Measurements from ENCODE around the gene ZNF892.

The ZNF892 gene

GRCh38 chr2:95207111-95207961, at the start of gene ZNF892:
TSS of gene ZNF892 (plus strand) at chr2:95207521. CDS start at chr2:95207816, 295 bp downstream.
- peak; percentile 80 for DNase-seq (ENCODE audit: low read depth)

- DNase-seq (ENCODE audit: low read depth), result no peak
Observed at GRCh38 chr2:95158441-95158840, 48.9 kb upstream of the ZNF892 start.

GRCh38 chr2:95158891-95159619, 48.3 kb upstream of the ZNF892 start:
- DNase-seq (ENCODE audit: low read depth), result peak; percentile 32

GRCh38 chr2:95159690-95160449, 47.5 kb upstream of the ZNF892 start, which contains the start of gene ZNF514:
TSS of gene ZNF514 (minus strand) at chr2:95159848. CDS start at chr2:95153253, 6,595 bp downstream.
- DNase-seq (ENCODE audit: low read depth), result peak; percentile 75

- DNase-seq (ENCODE audit: low read depth), result no peak
Observed at GRCh38 chr2:95165030-95165370, 42.3 kb upstream of the ZNF892 start.

GRCh38 chr2:95165371-95166064, 41.8 kb upstream of the ZNF892 start, which contains the start of gene ZNF2:
TSS of gene ZNF2 (plus strand) at chr2:95165809. CDS start at chr2:95176227, 10,418 bp downstream.
- DNase-seq (ENCODE audit: low read depth), result peak; percentile 93

- DNase-seq (ENCODE audit: low read depth), result no peak
Observed at GRCh38 chr2:95166065-95166763, 41.1 kb upstream of the ZNF892 start.

- no peak for DNase-seq (ENCODE audit: low read depth)
Observed at GRCh38 chr2:95171902-95172301, 35.4 kb upstream of the ZNF892 start.

GRCh38 chr2:95174031-95174542, 33.2 kb upstream of the ZNF892 start:
- no peak for DNase-seq (ENCODE audit: low read depth)

GRCh38 chr2:95179451-95179850, 27.9 kb upstream of the ZNF892 start:
- DNase-seq (ENCODE audit: low read depth), result no peak

- DNase-seq (ENCODE audit: low read depth), result no peak
Observed at GRCh38 chr2:95181774-95182173, 25.5 kb upstream of the ZNF892 start.

GRCh38 chr2:95185197-95185596, 22.1 kb upstream of the ZNF892 start:
- no peak for DNase-seq (ENCODE audit: low read depth)

- DNase-seq (ENCODE audit: low read depth), result no peak
Observed at GRCh38 chr2:95185973-95186372, 21.3 kb upstream of the ZNF892 start.

- DNase-seq (ENCODE audit: low read depth), result peak; percentile 43
Observed at GRCh38 chr2:95192956-95193355, 14.4 kb upstream of the ZNF892 start.

- no peak for DNase-seq (ENCODE audit: low read depth)
Observed at GRCh38 chr2:95203911-95204310, 3.4 kb upstream of the ZNF892 start.

- no peak for DNase-seq (ENCODE audit: low read depth)
Observed at GRCh38 chr2:95204396-95204795, 2.9 kb upstream of the ZNF892 start.

- no peak for DNase-seq (ENCODE audit: low read depth)
Observed at GRCh38 chr2:95206096-95206495, 1.2 kb upstream of the ZNF892 start.

- no peak for DNase-seq (ENCODE audit: low read depth)
Observed at GRCh38 chr2:95208106-95208505, 785 bp downstream of the ZNF892 start.

- no peak for DNase-seq (ENCODE audit: low read depth)
Observed at GRCh38 chr2:95215018-95215612, 7.8 kb downstream of the ZNF892 start.

- DNase-seq (ENCODE audit: low read depth), result no peak
Observed at GRCh38 chr2:95220449-95220848, 13.1 kb downstream of the ZNF892 start.

Data from activated T-cell treated with anti-CD3 and anti-CD28 coated beads for 48 hours (primary cell).